Measurements from ENCODE around the gene HCK.

DNA sequence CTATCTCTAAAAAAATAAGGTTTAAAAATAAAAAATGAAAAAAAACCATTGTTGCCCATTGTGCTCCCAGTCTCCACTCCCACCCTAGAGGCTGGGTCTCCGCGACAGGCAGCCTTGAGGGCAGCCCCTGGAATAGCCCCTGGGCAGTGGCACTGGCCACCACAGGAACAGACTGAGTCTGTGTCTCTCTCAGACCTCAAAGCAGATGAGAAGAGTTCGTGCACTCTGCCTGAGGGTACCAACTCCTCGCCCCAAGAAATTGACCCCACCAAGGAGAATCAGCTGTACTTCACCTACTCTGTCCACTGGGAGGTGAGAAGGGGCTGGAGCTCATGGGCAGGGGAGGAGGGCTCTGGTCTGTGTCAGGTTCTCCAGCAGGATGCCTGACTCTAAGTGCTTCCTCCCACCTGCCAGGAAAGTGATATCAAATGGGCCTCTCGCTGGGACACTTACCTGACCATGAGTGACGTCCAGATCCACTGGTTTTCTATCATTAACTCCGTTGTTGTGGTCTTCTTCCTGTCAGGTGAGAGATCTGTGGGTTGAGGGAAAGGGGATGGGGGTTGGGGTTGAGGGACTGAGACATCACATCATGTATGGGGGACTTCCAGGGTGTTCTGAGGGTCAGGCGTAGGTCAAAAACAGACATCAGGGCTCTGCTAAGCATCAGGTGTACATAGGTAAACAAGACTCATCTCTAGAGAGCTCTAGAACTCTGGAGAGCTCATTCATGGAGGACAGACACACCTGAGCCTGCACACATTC lies 93.0 kb downstream of the HCK start:
- TF ChIP-seq, protein P1, sequence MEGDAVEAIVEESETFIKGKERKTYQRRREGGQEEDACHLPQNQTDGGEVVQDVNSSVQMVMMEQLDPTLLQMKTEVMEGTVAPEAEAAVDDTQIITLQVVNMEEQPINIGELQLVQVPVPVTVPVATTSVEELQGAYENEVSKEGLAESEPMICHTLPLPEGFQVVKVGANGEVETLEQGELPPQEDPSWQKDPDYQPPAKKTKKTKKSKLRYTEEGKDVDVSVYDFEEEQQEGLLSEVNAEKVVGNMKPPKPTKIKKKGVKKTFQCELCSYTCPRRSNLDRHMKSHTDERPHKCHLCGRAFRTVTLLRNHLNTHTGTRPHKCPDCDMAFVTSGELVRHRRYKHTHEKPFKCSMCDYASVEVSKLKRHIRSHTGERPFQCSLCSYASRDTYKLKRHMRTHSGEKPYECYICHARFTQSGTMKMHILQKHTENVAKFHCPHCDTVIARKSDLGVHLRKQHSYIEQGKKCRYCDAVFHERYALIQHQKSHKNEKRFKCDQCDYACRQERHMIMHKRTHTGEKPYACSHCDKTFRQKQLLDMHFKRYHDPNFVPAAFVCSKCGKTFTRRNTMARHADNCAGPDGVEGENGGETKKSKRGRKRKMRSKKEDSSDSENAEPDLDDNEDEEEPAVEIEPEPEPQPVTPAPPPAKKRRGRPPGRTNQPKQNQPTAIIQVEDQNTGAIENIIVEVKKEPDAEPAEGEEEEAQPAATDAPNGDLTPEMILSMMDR (IDR thresholded peaks at IDR 0.05) = no peak
- TF ChIP-seq, protein P2, sequence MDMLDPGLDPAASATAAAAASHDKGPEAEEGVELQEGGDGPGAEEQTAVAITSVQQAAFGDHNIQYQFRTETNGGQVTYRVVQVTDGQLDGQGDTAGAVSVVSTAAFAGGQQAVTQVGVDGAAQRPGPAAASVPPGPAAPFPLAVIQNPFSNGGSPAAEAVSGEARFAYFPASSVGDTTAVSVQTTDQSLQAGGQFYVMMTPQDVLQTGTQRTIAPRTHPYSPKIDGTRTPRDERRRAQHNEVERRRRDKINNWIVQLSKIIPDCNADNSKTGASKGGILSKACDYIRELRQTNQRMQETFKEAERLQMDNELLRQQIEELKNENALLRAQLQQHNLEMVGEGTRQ (IDR thresholded peaks at IDR 0.05; ENCODE audit: borderline replicate concordance, low read depth, low read length) = no peak
- TF ChIP-seq POLR2AphosphoS5 (IDR thresholded peaks at IDR 0.05; ENCODE audit: low read depth, low read length) = no peak
- TF ChIP-seq SMC3 (IDR thresholded peaks at IDR 0.05; ENCODE audit: low read depth, low read length) = no peak
- TF ChIP-seq EZH2phosphoT487 (IDR thresholded peaks at IDR 0.05; ENCODE audit: borderline replicate concordance, low read depth) = no peak
- TF ChIP-seq RXRA (IDR thresholded peaks at IDR 0.05; ENCODE audit: borderline replicate concordance, low read depth) = no peak
- no peak for TF ChIP-seq FOSL2 (IDR thresholded peaks at IDR 0.05; ENCODE audit: borderline replicate concordance, low read depth)
- TF ChIP-seq, protein P3, sequence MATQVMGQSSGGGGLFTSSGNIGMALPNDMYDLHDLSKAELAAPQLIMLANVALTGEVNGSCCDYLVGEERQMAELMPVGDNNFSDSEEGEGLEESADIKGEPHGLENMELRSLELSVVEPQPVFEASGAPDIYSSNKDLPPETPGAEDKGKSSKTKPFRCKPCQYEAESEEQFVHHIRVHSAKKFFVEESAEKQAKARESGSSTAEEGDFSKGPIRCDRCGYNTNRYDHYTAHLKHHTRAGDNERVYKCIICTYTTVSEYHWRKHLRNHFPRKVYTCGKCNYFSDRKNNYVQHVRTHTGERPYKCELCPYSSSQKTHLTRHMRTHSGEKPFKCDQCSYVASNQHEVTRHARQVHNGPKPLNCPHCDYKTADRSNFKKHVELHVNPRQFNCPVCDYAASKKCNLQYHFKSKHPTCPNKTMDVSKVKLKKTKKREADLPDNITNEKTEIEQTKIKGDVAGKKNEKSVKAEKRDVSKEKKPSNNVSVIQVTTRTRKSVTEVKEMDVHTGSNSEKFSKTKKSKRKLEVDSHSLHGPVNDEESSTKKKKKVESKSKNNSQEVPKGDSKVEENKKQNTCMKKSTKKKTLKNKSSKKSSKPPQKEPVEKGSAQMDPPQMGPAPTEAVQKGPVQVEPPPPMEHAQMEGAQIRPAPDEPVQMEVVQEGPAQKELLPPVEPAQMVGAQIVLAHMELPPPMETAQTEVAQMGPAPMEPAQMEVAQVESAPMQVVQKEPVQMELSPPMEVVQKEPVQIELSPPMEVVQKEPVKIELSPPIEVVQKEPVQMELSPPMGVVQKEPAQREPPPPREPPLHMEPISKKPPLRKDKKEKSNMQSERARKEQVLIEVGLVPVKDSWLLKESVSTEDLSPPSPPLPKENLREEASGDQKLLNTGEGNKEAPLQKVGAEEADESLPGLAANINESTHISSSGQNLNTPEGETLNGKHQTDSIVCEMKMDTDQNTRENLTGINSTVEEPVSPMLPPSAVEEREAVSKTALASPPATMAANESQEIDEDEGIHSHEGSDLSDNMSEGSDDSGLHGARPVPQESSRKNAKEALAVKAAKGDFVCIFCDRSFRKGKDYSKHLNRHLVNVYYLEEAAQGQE (IDR thresholded peaks at IDR 0.05; ENCODE audit: low read depth, low read length) = no peak
- no peak for TF ChIP-seq JUND (IDR thresholded peaks at IDR 0.05)
- no peak for TF ChIP-seq GATA2 (CRISPR knock-in tag; IDR thresholded peaks at IDR 0.05)
- TF ChIP-seq NFIC (IDR thresholded peaks at IDR 0.05; ENCODE audit: borderline replicate concordance) = no peak
- TF ChIP-seq, protein P4, sequence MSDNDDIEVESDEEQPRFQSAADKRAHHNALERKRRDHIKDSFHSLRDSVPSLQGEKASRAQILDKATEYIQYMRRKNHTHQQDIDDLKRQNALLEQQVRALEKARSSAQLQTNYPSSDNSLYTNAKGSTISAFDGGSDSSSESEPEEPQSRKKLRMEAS (IDR thresholded peaks at IDR 0.05; ENCODE audit: low read depth) = no peak
- no peak for TF ChIP-seq YY1 (IDR thresholded peaks at IDR 0.05; ENCODE audit: low read depth)

Data from SK-N-SH (cell line).